NOMO-1 treated with dmso at 0.1 percent for 144 hours (cell line): ENCODE results near the gene UBA52.
A peak's percentile ranks its signal among the peaks of the same experiment; 100 is the strongest.
"Not testable (repeated sequence)": the region's sequence is repeated elsewhere in the genome, so short reads cannot be mapped to it uniquely, and the experiment has no call there.

ENCODE experiments used
- DNase-seq: peaks from one replicate; lab custom pipeline; 2025; ENCODE audit not compliant: unreplicated experiment; lab: John Stamatoyannopoulos, UW

Gene UBA52

DNA sequence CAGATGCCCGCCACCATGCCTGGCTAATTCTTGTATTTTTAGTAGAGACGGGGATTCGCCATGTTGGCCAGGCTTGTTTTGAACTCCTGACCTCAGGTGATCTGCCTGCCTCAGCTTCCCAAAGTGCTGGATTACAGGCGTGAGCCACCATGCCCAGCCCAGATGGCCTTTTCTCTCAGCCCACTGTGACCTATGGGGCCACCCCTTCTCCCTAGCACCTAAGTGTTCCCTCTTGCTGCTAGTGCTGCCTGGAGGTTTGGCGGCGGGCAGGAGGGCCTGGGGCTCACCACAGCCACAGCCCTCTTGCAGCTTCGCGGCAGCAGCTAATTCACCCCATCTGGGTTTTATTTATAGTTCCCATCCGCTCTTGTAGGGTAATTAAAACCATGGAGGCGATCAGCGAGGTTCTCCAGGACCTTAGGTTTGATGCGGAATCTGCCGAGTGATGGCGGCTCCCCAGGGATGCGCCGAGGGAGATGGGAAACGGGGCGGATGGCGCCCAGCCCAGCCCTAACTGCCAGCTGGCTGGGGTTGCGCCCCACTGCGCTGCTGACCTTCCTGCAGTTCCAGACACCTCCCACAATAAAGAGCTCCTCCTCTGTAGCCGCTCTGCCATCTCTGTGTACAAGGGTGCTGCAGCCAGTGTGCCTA lies 20.2 kb downstream of the UBA52 start:
- DNase-seq, result no peak

DNA sequence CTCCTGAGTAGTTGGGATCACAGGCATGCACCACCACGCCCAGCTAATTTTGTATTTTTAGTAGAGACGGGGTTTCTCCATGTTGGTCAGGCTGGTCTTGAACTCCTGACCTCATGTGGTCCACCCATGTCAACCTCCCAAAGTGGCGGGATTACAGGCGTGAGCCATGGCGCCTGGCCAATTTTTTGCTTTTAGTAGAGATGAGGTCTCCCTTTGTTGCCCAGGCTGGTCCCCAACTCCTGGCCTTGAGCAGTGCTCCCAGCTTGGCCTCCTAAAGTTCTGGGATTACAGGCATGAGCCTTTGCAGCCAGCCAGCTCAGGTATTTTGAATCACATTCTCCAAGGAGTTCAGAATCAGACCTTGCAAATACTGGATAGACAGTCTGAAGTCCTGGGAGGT lies 21.1 kb downstream of the UBA52 start:
- not testable (repeated sequence) for DNase-seq

DNA sequence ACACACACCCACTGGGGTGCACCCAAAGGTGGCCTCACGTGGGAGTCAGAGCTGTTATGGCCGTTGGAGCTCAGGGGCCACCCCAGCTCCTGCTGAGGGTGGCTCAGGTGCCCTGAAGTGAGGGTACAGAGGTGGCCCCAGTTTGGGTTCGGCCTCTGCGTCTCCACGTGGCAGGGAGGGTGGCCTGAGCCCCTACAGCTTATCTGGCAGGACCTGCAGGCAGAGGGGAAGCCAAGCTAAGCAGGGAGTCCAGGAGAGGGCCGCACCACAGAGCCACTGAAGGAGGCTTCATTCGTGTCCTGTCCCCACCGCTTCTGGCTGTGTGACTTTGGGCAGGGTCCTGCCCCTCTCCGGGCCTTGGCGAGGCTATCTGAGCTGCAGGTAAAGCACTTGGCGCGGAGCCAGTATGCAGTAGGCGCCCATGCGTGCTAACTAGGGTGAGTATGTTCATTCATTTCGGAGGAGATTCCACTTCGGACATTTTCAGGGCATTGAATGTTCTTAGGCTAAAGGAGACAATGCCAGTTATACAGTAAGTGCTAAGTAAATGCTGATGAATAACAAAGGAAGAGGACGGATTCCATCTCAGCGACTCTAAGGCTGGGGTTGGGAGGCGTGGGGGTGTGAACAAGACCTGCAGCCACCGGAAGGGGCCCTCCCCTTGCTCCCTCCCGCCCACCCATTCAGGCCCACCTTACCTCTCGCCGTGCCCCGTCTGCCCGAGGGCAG lies 21.9 kb downstream of the UBA52 start:
- no peak for DNase-seq

DNA sequence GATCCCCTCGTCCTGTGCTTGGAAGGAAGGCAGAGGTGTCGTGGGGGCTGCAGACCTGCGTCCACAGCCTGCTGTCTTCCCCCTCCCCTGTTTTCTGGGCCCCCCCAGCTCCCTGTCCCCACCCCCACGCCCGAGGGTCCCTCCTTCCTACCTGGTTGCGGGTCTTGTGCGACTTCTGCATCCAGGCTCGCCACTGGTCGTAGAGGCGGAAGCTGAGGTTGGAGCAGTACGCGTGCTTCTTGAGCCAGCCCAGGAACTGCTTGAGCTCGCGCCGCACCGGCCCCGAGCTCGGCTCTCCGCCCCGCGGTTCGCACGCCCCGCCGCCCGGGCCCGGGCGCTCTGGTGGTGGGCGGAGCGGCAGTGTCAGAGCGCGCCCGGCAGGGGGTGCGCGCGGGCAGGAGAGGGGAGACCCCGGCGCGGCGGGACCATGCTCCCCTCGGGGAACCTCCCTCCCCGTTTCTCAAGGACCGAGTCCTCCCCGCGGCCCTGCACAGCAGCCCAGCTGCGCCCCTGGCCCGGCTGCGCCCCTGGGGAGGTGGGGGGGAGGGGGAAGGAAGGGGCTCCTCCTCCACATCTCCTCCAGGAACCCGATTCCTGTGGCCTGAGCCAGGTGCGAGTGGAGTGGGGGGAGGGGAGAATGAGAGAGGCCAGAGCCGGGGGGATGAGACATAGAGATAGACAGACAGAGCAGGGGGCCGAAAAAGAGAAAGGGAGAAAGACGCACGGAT lies 22.6 kb downstream of the UBA52 start:
- DNase-seq, result peak; percentile 80

DNA sequence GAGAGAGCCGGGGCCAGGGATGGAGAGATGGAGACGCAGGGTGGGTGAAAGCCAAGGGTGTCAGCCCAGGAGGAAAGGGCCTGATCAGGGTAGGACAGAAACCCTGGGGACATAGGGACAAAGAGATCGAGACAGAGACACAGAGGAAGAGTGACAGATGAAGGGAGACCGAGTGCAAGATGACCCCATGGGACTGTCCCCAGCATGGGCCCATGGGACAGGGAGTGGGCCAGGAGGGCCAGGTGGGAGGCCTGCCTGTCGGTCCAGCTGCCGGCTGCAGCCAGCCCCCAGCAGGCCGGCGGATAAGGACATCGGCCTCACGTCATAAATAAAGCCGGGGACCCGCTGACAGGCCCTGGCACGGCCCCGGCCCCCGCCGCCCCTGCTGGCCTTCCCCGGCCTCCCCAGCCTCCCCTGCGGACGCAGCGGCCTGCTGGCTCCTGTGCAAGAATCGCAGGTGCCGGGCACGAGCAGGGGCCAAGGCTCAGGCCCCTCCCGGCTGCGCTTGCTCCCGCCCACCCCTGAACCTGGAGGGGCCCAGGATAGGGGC lies 23.2 kb downstream of the UBA52 start:
- DNase-seq, result no peak

DNA sequence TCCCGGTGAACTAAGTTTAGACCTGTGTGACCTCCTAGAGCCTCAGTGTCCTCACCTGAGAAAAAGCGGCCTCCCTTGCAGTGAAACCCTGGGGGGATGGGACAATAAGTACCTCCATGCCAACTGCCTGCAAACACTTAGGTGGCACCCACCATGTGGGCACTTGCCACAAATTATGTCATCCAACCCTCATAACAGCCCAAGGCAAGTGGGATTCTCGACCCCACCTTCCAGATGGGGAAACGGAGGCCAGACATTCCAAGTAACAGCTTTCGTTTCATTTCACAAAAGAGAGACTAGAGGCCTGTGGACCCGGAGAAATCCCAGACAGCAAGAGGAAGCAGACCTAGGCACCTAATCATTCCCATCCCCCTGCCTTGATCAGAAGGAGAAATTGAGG lies 23.8 kb downstream of the UBA52 start:
- DNase-seq, result no peak

DNA sequence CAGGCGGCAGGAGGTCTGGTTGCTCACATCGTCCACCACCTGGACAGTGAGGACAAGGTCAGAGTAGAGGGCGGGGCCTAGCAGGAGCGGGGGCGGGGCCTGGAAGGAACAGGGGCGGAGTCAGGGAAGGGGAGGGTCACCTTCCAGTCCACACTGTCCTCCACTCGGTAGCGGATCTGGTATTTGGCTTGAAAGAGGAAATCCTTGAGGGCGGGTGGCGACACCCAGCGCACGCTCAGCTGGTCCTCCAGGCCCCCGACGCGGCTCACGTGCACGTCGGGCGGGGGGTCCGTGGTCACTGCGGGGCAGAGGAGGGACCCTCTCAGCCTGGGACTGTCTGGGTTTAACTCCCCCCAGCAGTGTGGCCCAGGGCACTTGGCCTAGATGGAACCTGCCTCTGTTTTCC lies 25.1 kb downstream of the UBA52 start:
- DNase-seq, result peak; percentile 47

DNA sequence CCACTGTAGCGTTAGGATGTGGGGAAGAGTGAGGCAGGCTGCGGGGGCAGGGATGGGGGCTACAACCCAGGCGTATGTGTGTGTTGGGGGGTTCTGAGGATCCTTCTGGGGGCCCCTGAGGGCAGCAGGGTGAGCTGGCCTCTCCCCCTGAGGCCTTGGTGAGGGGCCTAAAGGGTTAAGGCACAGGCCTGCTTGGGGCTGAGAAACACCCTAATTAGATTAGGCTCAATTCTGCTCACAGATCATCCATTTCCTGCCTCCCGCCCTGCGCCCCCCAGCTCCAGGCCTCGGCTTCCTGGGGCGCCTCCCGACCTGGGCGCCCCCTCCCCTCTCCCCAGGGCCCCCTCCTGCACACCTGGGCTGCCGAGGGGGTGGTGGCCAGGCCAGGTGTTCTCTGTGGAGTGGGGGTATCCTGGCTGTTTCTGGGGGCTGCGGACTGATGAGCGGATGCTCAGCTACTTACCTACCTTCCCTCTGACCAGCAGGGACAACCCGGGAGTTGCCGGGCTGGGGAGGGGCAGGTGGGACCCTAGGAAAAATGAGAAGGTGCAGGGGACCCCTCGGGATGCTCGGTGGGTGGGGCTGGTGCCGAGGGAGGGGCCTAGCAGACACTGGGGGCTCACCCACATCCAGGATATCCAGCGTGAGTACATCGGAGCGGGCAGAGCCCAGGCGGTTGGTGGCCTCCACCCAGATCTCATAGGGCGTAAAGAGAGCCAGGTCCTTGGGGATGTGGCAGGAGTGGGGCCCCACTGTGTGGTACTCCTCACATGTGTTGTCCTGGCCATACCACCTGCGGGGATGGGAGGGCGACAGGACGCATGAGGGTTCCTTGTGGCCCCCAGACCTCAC lies 26.4 kb downstream of the UBA52 start:
- no peak for DNase-seq

DNA sequence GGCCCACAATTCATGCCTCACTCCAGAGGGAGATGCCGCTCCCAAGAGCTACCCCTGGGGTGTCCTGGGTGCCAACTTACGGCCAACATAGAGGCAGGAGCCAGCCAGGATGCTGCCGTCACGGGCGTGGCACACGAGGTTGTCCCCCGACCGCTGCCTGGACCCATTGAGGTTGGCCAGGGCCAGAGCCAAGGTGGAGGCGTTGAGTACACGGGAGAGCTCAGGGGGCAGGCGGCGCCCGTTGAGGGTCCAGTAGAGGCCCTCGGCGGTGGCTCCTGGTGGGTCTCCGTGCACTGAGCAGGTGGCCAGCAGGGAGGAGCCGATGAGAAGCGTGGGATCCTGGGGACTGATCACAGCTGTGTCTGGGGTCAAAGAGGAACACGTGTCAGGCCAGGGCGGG lies 27.8 kb downstream of the UBA52 start:
- no peak for DNase-seq

DNA sequence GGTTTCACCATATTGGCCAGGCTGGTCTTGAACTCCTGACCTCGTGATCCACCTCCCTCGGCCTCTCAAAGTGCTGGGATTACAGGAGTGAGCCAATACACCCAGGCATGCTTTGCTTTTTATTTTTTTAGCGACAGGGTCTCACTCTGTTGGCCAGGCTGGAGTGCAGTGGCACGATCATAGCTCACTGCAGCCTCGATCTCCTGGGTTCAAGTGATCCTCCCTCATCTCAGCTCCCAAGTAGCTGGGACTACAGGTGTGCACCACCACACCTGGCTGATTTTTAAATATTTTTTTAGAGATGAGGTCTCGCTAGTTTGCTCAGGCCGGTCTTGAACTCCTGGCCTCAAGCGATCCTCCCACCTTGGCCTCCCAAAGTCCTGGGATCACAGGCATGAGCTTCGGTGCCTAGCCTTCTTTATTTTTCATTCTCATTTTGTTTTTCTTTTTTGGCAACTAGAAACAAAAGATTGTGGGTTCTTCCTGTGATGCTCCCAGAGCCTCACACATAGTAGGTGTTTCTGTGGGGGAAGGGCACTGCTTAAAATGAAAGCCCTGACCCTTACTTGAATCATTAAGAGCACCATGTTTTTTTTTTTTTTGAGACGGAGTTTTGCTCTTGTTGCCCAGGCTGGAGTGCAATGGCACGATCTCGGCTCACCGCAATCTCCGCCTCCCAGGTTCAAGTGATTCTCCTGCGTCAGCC lies 29.2 kb downstream of the UBA52 start:
- not testable (repeated sequence) for DNase-seq

DNA sequence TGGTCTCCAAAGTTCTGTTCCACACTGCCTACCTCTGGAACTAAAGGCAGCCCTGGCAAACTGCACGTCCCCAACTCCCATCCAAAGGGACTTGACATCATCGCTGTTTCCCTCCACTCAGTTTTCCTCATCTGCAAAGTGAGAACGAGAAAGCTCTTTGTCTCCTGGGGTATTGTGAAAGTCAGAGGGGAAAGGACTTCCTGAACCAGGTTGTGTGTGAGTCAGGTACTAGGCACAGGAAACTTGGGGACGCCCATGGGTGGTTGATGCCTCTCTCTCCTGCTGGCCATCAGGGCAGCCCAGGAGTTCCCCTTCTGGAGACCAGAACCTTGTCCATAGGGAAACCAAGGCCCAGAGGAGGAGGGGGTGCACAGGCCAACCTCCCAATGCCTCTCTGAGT lies 30.2 kb downstream of the UBA52 start:
- DNase-seq, result no peak

DNA sequence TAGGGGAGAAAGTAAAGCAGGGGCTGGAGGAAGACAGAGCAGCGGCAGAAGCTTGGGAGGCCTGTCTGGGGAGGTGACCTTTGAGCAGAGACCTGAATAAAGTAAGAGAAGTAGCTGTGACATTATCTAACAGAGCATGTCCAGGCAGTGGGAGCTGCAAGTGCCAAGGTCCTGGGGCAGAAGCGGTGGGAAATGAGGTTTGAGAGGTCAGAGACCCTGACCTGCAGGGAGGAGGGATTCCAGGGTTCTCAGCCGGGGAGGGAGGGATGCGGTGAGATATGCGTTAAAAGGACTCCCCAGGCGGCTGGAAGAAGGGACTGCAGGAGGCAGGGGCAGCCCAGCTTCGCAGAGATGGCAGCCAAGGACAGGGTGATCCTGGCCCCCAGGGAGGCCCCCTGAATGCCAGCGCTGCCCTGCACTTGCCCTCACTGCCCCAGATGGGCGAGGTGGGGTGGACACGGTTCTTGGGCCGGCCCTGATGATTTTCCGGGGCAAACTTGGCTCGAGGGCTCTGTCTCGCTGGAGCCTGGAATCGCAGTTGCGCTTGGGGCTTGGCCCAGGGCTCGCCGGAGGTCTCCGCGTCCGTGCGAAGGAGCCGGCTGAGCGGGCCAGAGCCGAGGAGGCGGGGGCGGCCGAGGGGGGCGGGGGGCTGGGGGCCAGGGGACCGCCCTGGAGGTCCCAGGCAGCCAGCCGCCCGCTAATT lies 31.7 kb downstream of the UBA52 start:
- no peak for DNase-seq

DNA sequence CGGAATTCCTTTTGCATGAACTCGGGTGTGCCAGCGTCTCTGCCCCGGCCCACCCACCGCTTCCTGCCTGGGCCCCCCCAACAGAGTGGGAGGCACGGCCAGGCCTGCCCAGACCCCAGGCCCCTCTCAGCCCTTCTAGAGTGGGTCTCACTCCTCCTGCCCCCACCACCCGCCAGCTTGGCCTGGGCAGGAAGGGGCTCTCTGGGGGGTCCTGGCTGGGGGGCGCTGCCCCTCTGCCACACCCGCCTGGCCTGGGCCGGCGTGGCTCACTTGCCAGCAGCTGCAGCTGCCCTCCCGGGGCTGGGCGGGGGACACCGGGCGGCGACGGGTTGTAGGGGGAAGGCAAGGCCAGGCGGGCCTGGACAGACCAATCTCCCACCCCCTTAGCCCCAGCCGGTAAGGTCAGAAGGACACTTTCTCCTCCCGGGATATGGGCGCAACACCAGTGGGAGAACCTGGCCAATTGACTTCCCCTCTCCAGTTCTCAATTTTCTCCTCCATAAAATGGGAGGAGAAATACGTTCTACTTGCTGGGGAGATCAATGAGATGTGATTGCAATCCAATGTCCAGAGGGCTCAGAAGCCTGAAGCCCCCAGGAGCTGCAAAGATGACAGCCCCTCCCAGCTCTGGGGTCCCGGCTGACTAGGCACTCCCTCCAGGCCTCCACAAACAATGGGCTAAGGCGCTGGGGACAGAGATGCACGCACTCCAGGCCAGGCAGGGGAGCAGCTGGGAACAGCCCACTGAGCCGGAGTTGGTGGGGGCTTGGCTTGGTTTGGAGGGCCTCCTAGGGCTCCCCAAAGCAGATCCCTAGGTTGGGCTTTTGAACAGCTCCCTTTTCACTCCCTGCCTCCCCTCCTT lies 32.5 kb downstream of the UBA52 start:
- no peak for DNase-seq

DNA sequence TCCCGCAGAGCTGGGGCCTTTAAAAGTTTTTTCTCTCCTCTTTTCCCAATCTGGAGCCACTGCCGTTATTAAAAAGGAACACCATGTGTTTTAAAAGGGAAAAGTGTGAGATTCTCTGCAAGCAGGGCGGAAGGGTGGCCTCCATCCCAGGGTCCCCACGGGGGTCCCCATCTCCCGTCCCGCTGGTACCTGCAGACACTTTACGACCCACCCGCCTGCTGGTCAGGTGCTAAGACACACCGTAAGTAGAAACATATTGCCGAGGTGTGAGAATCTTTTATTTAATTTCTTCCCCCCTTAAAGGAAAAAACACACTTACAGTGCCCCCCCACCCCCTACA lies 33.1 kb downstream of the UBA52 start:
- no peak for DNase-seq

DNA sequence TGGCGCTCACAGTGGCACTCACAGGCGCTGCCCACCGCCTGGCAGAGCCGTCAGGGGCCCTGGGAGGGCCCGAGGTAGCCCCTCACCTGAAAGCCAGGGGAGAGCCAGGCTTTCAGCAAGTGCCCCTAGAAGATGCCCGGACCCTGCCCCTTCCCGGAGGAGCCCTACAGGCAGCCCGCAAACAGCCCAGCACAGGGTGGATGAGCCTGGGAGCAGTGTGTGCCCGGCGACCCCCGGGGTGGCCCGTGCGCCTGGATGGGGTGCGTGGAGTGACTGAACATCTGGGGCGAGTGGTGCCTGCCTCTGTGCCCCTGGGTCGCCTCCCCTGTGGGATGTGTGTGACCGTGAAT lies 33.5 kb downstream of the UBA52 start:
- DNase-seq, result no peak

DNA sequence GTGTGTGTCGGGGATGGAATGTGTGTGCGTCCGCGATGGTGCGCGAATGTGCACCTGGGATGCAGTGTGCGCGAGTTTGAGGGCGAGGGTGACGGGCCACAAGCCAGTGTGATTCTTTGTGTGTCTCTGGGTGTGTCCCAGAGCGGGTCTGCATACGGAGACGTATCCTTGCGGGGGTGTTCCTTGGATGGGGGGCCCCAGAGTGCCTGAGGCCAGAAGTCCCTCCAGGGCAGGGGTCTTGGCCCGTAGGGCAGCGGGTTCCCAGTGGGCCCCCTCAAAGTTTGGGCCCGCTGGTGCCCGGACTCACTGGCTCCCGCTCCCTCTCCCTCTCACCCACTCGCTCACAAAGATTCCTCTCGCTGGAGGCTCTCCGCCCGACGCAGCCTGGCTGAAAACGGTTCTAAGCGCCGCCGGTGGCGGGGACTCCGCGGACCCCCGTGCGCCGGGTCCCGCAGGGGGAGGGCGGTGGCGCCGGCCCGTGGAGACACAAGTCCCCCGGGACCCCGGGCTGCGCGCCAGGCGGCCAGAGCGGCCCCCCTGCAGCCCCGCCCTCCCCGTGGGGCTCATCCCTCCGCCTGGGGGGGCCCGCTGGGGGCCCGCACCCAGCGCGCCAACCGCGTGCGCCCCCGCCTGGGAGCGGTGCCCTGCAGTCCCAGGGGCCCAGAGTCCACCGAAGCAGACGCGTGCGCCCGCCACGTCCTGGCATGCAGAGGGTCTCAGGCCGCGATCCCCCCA lies 34.1 kb downstream of the UBA52 start:
- DNase-seq, result no peak

DNA sequence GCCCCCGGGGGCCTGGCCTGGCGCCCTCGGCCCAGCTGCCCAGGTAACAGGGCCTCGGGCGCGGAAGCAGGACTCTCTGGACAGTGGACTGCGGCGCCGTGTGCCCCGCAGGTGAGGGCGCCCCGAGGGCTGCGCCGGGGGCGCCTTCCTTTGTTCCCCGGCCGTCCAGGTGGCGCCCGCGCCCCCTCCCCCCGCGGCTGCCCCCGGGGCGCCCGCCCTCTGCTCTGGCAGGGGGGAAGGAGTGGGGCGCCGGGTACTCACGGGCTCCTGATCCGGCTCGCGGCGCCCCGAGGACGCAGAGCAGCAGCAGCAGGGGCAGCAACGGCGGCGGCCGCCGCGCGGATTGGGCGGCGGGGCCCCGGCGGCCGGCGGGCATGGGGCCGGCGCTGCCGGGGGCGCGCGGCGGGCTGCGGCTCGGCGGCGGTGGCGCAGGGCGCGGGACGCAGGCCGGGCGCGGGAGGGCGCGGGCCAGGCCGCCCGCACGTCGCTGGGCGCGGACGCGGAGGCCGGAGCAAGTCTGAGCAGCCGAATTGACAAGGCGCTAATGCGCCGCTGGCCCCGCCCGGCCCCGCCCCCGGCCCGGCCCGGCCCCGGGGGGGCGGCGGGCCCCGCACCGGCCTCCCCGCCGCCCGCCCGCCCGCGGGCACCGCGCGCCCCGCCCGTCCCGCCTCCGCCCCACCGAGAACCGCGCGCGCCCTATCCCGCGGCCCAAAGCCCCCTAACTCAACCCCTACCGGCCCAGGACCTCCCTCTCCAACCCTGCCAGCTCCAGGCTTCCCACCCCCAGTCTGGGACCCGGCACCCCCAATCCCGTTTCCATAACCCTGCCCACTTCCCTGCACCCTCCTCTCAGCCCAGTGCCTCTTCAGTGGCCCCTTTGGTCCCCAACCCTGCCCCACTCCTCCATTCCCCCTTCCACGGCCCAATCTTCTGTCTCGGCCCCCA lies 34.9 kb downstream of the UBA52 start, which contains the start of gene CRLF1:
Gene CRLF1 (minus strand): TSS at position 519 of the 945 bp plus-strand sequence. CDS start 143 bp downstream, at position 376.
- DNase-seq, result no peak
